Right lobe of liver (tissue), 6 donors: Measurements from ENCODE around the gene DNAJC16. TPM values are rescaled to one million over a fixed set of nuclear protein-coding genes. Genes with fewer than 3 reads are reported as not detected.
"Not testable (repeated sequence)": the region's sequence is repeated elsewhere in the genome, so short reads cannot be mapped to it uniquely, and the experiment has no call there.

Source experiments
- ATAC-seq, 4 donors: fragments of 200-7000 bp; cut with Tn5 transposase; one replicate each; pipeline ENCODE4 v1.9.1; 2020; ENCODE audit warnings: mild to moderate bottlenecking in 4 of 4, moderate library complexity in 4 of 4
- DNase-seq, 3 donors: peaks; one replicate each; pipeline ENCODE4 v3.0.0-alpha.2; 2020
- H3K27ac ChIP-seq, 3 donors: fragments of 200-600 bp; one replicate each; pipeline ENCODE4 v1.8.0; 2022
- H3K27me3 ChIP-seq, 2 donors: fragments of 200-600 bp; one replicate each; pipeline ENCODE4 v1.8.0; 2022
- H3K36me3 ChIP-seq, 4 donors: fragments of 200-600 bp; sonication (generic) in 1 of 4; one replicate each; pipeline versions ENCODE4 v1.5.1 to v1.8.0; 2017 to 2022; ENCODE audit warnings: control low read depth in 1 of 4
- H3K4me1 ChIP-seq, 4 donors: fragments of 200-600 bp; sonication (generic) in 1 of 4; one replicate each; pipeline versions ENCODE4 v1.5.1 to v1.8.0; 2017 to 2022; ENCODE audit warnings: control low read depth in 1 of 4
- H3K4me3 ChIP-seq, 3 donors: fragments of 200-600 bp; one replicate each; pipeline ENCODE4 v1.8.0; 2022
- H3K9me3 ChIP-seq, 4 donors: fragments of 200-600 bp; sonication (generic) in 1 of 4; one replicate each; pipeline versions ENCODE4 v1.5.1 to v1.8.0; 2017 to 2022; ENCODE audit warnings: control low read depth in 1 of 4
- POLR2A ChIP-seq: fragments of 450-650 bp; IDR thresholded peaks from one replicate; pipeline ENCODE4 v1.6.1; 2017; ENCODE audit warnings: antibody characterized with exemption, mild to moderate bottlenecking
- WGBS: methylation state at CpG from one replicate; pipeline ENCODE4 v1.1.6; 2018; ENCODE audit warnings: low coverage, low lambda C conversion rate; ENCODE audit not compliant: insufficient coverage; ENCODE audit errors: missing lambda C conversion rate; 5-methylcytosine and 5-hydroxymethylcytosine counted together
- intact Hi-C, 2 donors: fragments of 100-400 bp; cut with DNase I; formaldehyde crosslinking; loops; one replicate each; pipeline versions ENCODE4 v1.11.2 to v1.14.1; 2022
- total RNA-seq, 6 experiments: library from RNA; depleted of rRNA in 2 of 6; stranded (reverse); fragments of >200 nt in 2 of 6; fragmentation: NEBNext Ultra II Directional in 3 of 6; extraction: Animal tissue kit (Norgen Biotek cat#: 25700) in 3 of 6; gene quantifications; one replicate each; pipeline versions ENCODE4 v1.1.0 to v1.2.4, GENCODE V29; 2016 to 2023
- TF ChIP-seq, protein P1 (sequence below), 4 donors: fragments of 200-600 bp in 3 of 4; fragments of 450-650 bp in 1 of 4; IDR thresholded peaks; one replicate each; pipeline versions ENCODE4 v1.5.1 to v1.8.0; 2016 to 2022; ENCODE audit warnings: antibody characterized with exemption in 4 of 4, mild to moderate bottlenecking in 2 of 4
- donor health status: DM: no; HTN: yes; CAD: no.
- donor health status: DM: no; HTN: no; CAD: no.
- donor health status: DM: no; HTN: no; CAD: no.
- donor health status: DM: no; HTN: yes; CAD: no.
- donor health status: DM: no; HTN: yes; CAD: no.

DNAJC16 gene
- total RNA-seq, 6 experiments from 2014 or later = 8.4 to 15.0 (median 11.9) TPM

DNA sequence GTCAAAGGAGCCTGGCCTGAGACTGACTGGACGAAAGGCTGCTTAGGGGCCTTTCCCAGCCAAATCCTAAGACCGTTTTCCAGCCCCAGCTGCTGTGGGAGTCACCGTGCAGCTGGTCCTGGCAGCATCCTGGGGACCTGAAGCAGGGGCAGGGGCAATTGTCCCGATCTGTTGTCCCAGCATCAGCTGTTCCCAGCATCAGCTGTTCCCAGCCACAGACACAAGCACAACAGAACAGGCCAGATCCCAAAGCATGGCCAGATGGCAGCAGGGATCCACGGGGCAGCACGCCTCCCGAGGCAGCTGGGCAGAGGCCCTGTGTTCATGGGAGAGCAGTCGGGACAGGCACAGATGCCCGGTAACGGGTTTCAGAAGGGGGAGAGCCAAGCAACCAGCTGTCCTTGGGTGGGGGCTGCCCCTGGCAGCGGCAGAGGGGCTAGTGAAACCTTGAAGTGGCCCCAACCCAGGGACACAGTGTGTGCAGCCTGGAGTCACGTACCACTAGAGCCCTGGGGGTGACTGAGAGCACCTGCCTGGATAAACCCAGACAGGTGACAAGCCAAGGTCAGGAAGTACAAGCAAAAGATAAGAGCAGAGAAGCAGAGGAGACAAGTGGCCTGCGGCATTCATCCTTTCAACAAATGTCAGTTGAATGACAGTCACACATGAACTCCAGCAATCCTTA, 37.5 kb upstream of the DNAJC16 start:
- intact Hi-C loops = no loop called here
- Histone ChIP-seq H3K36me3 (peaks cover 0 to 6% (median under 1%) of the 10 kb centered on the region in 4 donors), H3K4me1 (no peaks in the 10 kb centered on the region), H3K9me3 (no peaks in the 10 kb centered on the region), H3K27ac (no peak overlapping the region), H3K27me3 (no peaks in the 10 kb centered on the region), H3K4me3 (no peak overlapping the region)
- WGBS = 86% methylated on average over 3 of the region's 13 CpGs
- TF ChIP-seq, protein P1, sequence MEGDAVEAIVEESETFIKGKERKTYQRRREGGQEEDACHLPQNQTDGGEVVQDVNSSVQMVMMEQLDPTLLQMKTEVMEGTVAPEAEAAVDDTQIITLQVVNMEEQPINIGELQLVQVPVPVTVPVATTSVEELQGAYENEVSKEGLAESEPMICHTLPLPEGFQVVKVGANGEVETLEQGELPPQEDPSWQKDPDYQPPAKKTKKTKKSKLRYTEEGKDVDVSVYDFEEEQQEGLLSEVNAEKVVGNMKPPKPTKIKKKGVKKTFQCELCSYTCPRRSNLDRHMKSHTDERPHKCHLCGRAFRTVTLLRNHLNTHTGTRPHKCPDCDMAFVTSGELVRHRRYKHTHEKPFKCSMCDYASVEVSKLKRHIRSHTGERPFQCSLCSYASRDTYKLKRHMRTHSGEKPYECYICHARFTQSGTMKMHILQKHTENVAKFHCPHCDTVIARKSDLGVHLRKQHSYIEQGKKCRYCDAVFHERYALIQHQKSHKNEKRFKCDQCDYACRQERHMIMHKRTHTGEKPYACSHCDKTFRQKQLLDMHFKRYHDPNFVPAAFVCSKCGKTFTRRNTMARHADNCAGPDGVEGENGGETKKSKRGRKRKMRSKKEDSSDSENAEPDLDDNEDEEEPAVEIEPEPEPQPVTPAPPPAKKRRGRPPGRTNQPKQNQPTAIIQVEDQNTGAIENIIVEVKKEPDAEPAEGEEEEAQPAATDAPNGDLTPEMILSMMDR (IDR thresholded peaks at IDR 0.05) = no peak
- no peak for TF ChIP-seq POLR2A
- ATAC-seq (no peak), DNase-seq (no peak)

DNA sequence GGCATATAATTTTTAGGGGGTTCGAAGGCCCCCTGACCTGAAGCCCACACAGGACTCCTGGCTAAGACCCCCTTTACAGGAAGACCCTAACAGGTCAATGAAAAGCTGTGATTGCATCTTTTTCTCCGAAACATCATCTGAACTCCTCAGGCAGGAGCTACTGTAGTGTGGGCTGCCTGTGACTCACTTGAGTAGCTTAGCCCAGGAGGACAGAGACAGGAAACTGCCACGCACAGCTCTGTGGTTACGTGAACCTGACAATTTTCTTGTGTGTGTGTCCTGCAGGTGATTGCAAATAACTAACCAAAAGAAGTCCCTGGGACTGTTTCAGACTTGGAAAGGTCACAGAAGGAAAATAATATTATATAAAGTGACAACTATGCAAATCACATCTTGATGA, 35.6 kb upstream of the DNAJC16 start:
- ATAC-seq, H3K4me3 ChIP-seq, intact Hi-C loops, H3K27ac ChIP-seq, H3K4me1 ChIP-seq, H3K27me3 ChIP-seq, H3K9me3 ChIP-seq, DNase-seq: not testable (repeated sequence)
- WGBS = 81% methylated on average over 4 of the region's 4 CpGs
- peaks cover 0 to 11% (median under 1%) of the 10 kb centered on the region in 4 donors for H3K36me3 ChIP-seq

DNA sequence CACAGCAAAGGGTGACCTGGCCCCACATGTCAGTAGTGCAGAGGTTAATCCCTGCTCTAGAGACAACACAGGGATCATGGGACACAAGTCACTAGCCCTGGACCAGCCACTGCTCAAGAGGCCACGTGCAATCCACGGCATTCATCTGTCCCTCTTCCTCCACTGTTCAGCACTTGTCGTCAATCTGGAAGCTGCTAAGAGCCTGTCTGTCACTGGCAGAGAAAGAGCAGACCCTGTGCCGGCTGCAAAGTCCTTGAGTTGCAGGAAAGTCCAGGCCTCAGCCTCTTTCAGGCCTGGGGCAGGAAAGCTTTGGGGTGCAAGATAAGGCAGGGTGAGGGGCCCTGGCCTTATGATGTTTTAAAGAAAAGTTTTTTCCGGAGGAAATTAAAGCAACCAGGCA, 34.1 kb upstream of the DNAJC16 start:
- H3K36me3 ChIP-seq = peaks cover 0 to 17% (median under 1%) of the 10 kb centered on the region in 4 donors
- no peaks in the 10 kb centered on the region for H3K27me3 ChIP-seq
- no peak overlapping the region for H3K4me3 ChIP-seq
- WGBS = 60% methylated on average over 1 of the region's 5 CpGs
- intact Hi-C loops = no loop called here
- H3K9me3 ChIP-seq = no peaks in the 10 kb centered on the region
- no peak for TF ChIP-seq POLR2A
- TF ChIP-seq, protein P1 (IDR thresholded peaks at IDR 0.05) = no peak
- H3K4me1 ChIP-seq = no peaks in the 10 kb centered on the region
- no peak overlapping the region for H3K27ac ChIP-seq
- DNase-seq (no peak), ATAC-seq (no peak)

DNA sequence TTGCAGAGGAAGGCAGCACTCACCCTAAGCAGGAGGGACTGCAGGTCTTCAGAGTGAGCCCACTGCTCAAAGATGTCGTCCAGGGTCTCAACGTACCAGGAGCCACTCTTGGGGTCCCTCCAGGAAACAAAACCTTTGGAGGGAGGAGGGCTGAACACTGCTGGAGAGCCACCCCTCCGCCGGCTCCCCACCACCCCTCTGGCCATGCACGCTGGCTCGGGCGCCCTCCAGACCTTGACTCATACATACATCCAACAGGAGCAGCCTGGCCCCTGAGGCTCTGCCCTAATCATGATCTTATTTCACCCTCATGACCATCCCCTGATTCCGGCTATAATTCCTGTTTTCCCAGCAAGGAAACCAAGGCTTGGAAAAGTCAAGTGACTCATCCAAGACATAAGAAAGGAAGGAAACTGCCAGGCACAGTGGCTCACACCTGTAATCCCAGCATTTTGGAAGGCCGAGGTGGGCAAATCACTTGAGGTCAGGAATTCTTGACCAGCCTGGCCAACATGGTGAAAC, 32.7 kb upstream of the DNAJC16 start:
- Histone ChIP-seq H3K4me3 (no peak overlapping the region), H3K36me3 (peaks cover 0 to 17% (median under 1%) of the 10 kb centered on the region in 4 donors), H3K4me1 (no peaks in the 10 kb centered on the region), H3K27me3 (no peaks in the 10 kb centered on the region), H3K9me3 (no peaks in the 10 kb centered on the region), H3K27ac (no peak overlapping the region)
- DNase-seq = no peak
- no peak for TF ChIP-seq POLR2A
- TF ChIP-seq, protein P1 (IDR thresholded peaks at IDR 0.05) = no peak
- 90% methylated on average over 2 of the region's 9 CpGs for WGBS
- intact Hi-C loops = no loop called here
- peak in 1 of 4 donors; percentile 13 for ATAC-seq
